Neural cell (in vitro differentiated cells): ENCODE measurements around the gene PGK1. TPM values are rescaled to one million over a fixed set of nuclear protein-coding genes. Genes with fewer than 3 reads are reported as not detected.
A peak's percentile ranks its signal among the peaks of the same experiment; 100 is the strongest.

Experiments
- H2AFZ ChIP-seq: fragments of 200-600, 300-800 bp; sonication (generic), shearing (Covaris generic); 2 replicates; pipeline ENCODE4 v1.6.0; 2014; ENCODE audit warnings: low read depth, mild to moderate bottlenecking, antibody characterized with exemption, low read length, moderate library complexity
- H3F3A ChIP-seq: fragments of 200-600 bp; shearing (Covaris generic); 2 replicates; pipeline ENCODE4 v1.6.1; 2016; ENCODE audit warnings: mild to moderate bottlenecking, moderate library complexity, mixed read lengths, antibody characterized with exemption, low read length; ENCODE audit not compliant: insufficient read depth, poor library complexity, severe bottlenecking
- H3K27ac ChIP-seq: fragments of 200-600, 300-800 bp; sonication (generic), shearing (Covaris generic); 2 replicates; pipeline ENCODE4 v1.5.1; 2014; ENCODE audit warnings: mild to moderate bottlenecking, low read length, moderate library complexity
- H3K27me3 ChIP-seq: fragments of 300-800, 200-600 bp; sonication (generic), shearing (Covaris generic); 2 replicates; pipeline ENCODE4 v1.6.0; 2014; ENCODE audit warnings: mild to moderate bottlenecking, low read depth, low read length, moderate library complexity; ENCODE audit not compliant: insufficient read depth
- H3K36me3 ChIP-seq: fragments of 300-800, 200-600 bp; sonication (generic), shearing (Covaris generic); 2 replicates; pipeline ENCODE4 v1.5.1; 2014; ENCODE audit warnings: mild to moderate bottlenecking, antibody characterized with exemption, low read length, moderate library complexity; ENCODE audit not compliant: insufficient read depth
- H3K4me2 ChIP-seq: fragments of 300-800, 200-600 bp; sonication (generic), shearing (Covaris generic); 2 replicates; pipeline ENCODE4 v1.6.0; 2014; ENCODE audit warnings: mild to moderate bottlenecking, low read length
- H3K4me3 ChIP-seq: fragments of 300-800, 200-600 bp; sonication (generic), shearing (Covaris generic); 2 replicates; pipeline ENCODE4 v1.5.1; 2014; ENCODE audit warnings: mild to moderate bottlenecking, low read length, moderate library complexity
- H3K79me2 ChIP-seq: fragments of 200-600 bp; shearing (Covaris generic); replicated peaks from 2 replicates; pipeline ENCODE4 v1.6.0; 2014; ENCODE audit warnings: mild to moderate bottlenecking, low read length, moderate library complexity; ENCODE audit not compliant: insufficient read depth
- H3K9ac ChIP-seq: fragments of 300-800, 200-600 bp; sonication (generic), shearing (Covaris generic); 2 replicates; pipeline ENCODE4 v1.6.1; 2016; ENCODE audit warnings: mild to moderate bottlenecking, low read length, mixed read lengths
- H3K9me2 ChIP-seq: fragments of 200-600 bp; shearing (Covaris generic); 2 replicates; pipeline ENCODE4 v1.6.1; 2016; ENCODE audit warnings: mild to moderate bottlenecking, low read length, mixed read lengths; ENCODE audit not compliant: insufficient read depth
- H3K9me3 ChIP-seq: fragments of 200-600, 300-800 bp; sonication (generic), shearing (Covaris generic); 2 replicates; pipeline ENCODE4 v1.6.1; 2016; ENCODE audit warnings: mild to moderate bottlenecking, mixed run types, low read length, moderate library complexity, mixed read lengths
- H4K20me1 ChIP-seq: fragments of 200-600 bp; shearing (Covaris generic); 2 replicates; pipeline ENCODE4 v1.6.1; 2016; ENCODE audit warnings: mild to moderate bottlenecking, mixed run types; ENCODE audit not compliant: insufficient read depth
- CTCF ChIP-seq: fragments of 450-650 bp; IDR thresholded peaks from 2 replicates; pipeline ENCODE4 v1.5.1; 2014; ENCODE audit warnings: antibody characterized with exemption, mild to moderate bottlenecking, moderate library complexity; ENCODE audit not compliant: poor library complexity, severe bottlenecking
- EP300 ChIP-seq: fragments of 450-650 bp; conservative IDR thresholded peaks from 2 replicates; pipeline ENCODE4 v1.6.1; 2014; ENCODE audit warnings: antibody characterized with exemption, mild to moderate bottlenecking, moderate library complexity; ENCODE audit not compliant: poor library complexity, severe bottlenecking
- EZH2 ChIP-seq: fragments of 200-600, 300-800 bp; shearing (Covaris generic), sonication (generic); IDR thresholded peaks from 2 replicates; pipeline ENCODE4 v1.6.1; 2014; ENCODE audit warnings: antibody characterized with exemption, low read length, borderline replicate concordance, mild to moderate bottlenecking; ENCODE audit not compliant: insufficient read depth, poor library complexity, severe bottlenecking
- MXI1 ChIP-seq: fragments of 450-650 bp; conservative IDR thresholded peaks from 2 replicates; pipeline ENCODE4 v1.6.1; 2014; ENCODE audit warnings: antibody characterized with exemption, mild to moderate bottlenecking; ENCODE audit not compliant: poor library complexity, severe bottlenecking
- POLR2AphosphoS5 ChIP-seq: IDR thresholded peaks from 2 replicates; pipeline ENCODE4 v1.6.1; 2012
- RAD21 ChIP-seq: fragments of 450-650 bp; conservative IDR thresholded peaks from 2 replicates; pipeline ENCODE4 v1.6.1; 2014; ENCODE audit warnings: antibody characterized with exemption, mild to moderate bottlenecking, moderate library complexity
- REST ChIP-seq: IDR thresholded peaks from 2 replicates; pipeline ENCODE4 v1.6.1; 2012; ENCODE audit warnings: borderline replicate concordance
- SMC3 ChIP-seq: fragments of 450-650 bp; conservative IDR thresholded peaks from 2 replicates; pipeline ENCODE4 v1.6.1; 2014; ENCODE audit warnings: antibody characterized with exemption, mild to moderate bottlenecking, moderate library complexity; ENCODE audit not compliant: poor library complexity
- TAF1 ChIP-seq: IDR thresholded peaks from 2 replicates; pipeline ENCODE4 v1.6.1; 2012; ENCODE audit warnings: low read depth
- polyA plus RNA-seq: library from polyadenylated mRNA; depleted of rRNA; stranded (reverse); fragments of >200 nt; gene quantifications from 2 replicates; pipeline ENCODE4 v1.2.3, GENCODE V29; 2014

PGK1 gene
- polyA plus RNA-seq, 1 donor from 2014 or later, result 425 TPM

- Histone ChIP-seq H3K27ac (no peak overlapping the region), H2AFZ (no peak overlapping the region), H3K27me3 (no peaks in the 10 kb centered on the region), H3K4me2 (no peak overlapping the region), H3K9ac (no peak overlapping the region), H3F3A (no peaks in the 10 kb centered on the region), H3K9me3 (no peaks in the 10 kb centered on the region), H3K4me3 (no peak overlapping the region), H4K20me1 (no peaks in the 10 kb centered on the region), H3K36me3 (no peaks in the 10 kb centered on the region), H3K79me2 (no peaks in the 10 kb centered on the region), H3K9me2 (no peaks in the 10 kb centered on the region)
- TF ChIP-seq MXI1, result no peak
These were observed 14.6 kb downstream of the PGK1 start for GRCh38 chrX:78118628-78119027.

GRCh38 chrX:78119521-78120227 is 15.6 kb downstream of the PGK1 start:
- H2AFZ ChIP-seq, result no peak overlapping the region
- H3K9me3 ChIP-seq, result no peaks in the 10 kb centered on the region
- no peak overlapping the region for H3K4me2 ChIP-seq
- H3K9me2 ChIP-seq, result no peaks in the 10 kb centered on the region
- H4K20me1 ChIP-seq, result no peaks in the 10 kb centered on the region
- H3K9ac ChIP-seq, result no peak overlapping the region
- H3K79me2 ChIP-seq, result no peaks in the 10 kb centered on the region
- no peaks in the 10 kb centered on the region for H3K36me3 ChIP-seq
- no peak overlapping the region for H3K27ac ChIP-seq
- no peaks in the 10 kb centered on the region for H3F3A ChIP-seq
- no peaks in the 10 kb centered on the region for H3K27me3 ChIP-seq
- H3K4me3 ChIP-seq, result no peak overlapping the region
- TF ChIP-seq TAF1, result no peak
- TF ChIP-seq REST, result no peak
- TF ChIP-seq EZH2, result no peak
- peak; percentile 52 for TF ChIP-seq CTCF
- peak; percentile 54 for TF ChIP-seq SMC3
- TF ChIP-seq MXI1, result no peak
- TF ChIP-seq EP300, result no peak
- no peak for TF ChIP-seq POLR2AphosphoS5
- TF ChIP-seq RAD21, result peak; percentile 53
